HG02852 (cell line): ENCODE results near the gene PIWIL1.

Source experiments
- ATAC-seq: cut with Tn5 transposase; IDR thresholded peaks from one replicate; pipeline ENCODE4 v1.9.1; 2021; ENCODE audit warnings: mild to moderate bottlenecking, moderate library complexity; ENCODE audit not compliant: unreplicated experiment

PIWIL1 gene

GRCh38 chr12:130372936-130373335 is 35.2 kb downstream of the PIWIL1 start:
- ATAC-seq: no peak

GRCh38 chr12:130374083-130374482 is 36.4 kb downstream of the PIWIL1 start:
- ATAC-seq: no peak

- no peak for ATAC-seq
Measured at GRCh38 chr12:130375296-130376287, 37.9 kb downstream of the PIWIL1 start.

GRCh38 chr12:130382818-130383217 is 45.1 kb downstream of the PIWIL1 start:
- no peak for ATAC-seq

- ATAC-seq: no peak
Measured at GRCh38 chr12:130384234-130384633, 46.5 kb downstream of the PIWIL1 start.

DNA sequence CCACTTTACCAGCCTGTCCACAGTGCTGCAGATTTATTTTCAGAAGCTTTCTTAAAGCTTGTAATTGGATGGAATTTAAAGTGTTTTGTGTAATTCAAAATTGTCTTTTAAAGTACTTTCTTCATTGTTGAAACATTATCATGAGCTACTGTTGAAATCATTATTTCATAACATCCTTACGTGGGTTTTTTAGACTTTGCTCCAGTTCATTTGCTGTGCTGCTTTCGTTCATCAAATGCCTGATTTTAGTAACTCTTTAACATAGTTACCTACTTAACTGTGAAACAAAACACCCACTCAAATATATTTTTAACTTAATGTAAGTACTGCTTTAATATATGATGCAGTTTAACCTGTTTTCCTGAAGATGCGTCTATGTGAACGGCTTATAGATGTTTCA is 47.5 kb downstream of the PIWIL1 start:
- ATAC-seq: no peak

DNA sequence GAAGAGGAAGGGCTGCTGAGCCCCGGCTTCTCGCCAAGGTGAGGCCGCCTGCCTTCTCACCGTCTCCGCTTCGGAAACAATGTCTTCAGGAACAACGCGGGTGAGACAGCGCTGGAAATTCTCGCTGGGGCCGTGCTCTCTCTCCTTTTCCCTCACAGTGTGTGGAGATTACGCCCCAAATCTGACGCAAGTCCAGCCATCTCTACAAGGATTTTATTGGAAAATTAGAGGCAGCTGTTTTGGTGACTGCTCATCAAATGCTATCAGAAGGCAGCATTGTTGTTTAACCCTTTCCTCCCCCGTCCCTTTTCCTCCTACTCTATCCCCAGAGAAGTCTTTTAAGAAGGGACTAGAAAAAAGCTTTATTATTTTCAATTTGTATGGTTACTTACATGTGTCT is 53.5 kb downstream of the PIWIL1 start:
- no peak for ATAC-seq

DNA sequence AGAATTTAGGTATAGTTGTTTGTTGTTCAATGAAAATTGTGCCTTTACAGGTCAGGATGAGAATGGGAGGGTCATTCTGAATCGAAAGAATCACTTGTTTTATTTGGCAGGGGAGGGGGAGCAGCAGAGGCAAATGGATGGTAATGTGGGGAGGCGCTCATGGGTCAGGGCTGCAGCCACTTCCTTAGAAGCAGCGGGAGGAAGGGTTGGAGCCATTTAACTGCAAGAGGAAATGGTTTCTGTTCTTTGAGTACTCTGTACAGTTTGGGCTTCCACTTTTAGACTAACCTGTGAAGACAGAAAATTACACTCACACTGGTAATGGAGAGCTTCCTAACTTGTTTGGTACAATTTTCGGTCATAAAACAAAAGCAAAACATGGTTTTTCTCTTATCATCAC is 57.2 kb downstream of the PIWIL1 start:
- ATAC-seq: no peak

GRCh38 chr12:130396667-130397066 is 59.0 kb downstream of the PIWIL1 start:
- ATAC-seq: no peak

- no peak for ATAC-seq
Measured at GRCh38 chr12:130398100-130398848, 60.6 kb downstream of the PIWIL1 start.

DNA sequence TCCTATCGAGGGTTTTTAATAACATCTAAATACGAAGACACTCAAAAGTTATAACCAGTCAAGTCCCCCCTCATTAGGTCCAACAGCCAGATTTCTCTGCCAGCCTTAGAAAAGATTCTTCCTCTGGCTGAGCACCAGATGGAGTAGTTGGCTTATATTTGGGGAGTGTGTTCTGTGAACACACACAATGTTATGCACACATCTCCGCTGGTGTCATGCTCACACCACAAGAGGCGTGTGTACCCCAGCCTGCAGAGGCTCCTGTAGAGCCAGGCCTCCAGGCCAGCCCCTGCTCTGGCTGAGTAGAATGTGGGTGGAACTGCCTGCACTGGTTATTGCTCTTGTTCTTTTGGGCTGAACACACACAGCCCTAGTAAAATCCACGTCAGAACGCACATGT is 64.0 kb downstream of the PIWIL1 start:
- no peak for ATAC-seq

GRCh38 chr12:130405332-130405731 is 67.6 kb downstream of the PIWIL1 start:
- no peak for ATAC-seq

- no peak for ATAC-seq
Measured at GRCh38 chr12:130412384-130412783, 74.7 kb downstream of the PIWIL1 start.

- ATAC-seq: no peak
Measured at GRCh38 chr12:130413909-130414308, 76.2 kb downstream of the PIWIL1 start.

- ATAC-seq: no peak
Measured at GRCh38 chr12:130414381-130414780, 76.7 kb downstream of the PIWIL1 start.

DNA sequence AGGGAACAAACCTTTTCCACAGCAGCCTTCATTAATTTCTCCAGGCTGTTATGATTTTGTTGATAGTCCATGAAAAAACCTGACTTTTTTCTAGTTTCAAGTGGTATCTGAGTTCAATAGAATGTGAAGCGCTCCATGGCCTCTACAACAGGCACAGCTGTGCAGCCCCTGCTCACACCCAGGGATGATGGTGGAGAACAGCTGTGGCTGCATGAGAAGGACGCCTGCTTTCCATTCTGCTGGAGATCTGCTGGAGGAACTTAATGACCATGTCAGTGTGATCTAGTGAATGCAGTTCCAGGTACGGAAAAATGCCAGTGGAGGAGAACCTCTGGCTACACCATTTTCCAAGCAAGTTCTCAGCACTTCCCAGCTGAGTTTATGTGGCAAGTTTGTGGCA is 80.6 kb downstream of the PIWIL1 start:
- ATAC-seq: no peak

- ATAC-seq: no peak
Measured at GRCh38 chr12:130419116-130419515, 81.4 kb downstream of the PIWIL1 start.

GRCh38 chr12:130420071-130420470 is 82.4 kb downstream of the PIWIL1 start:
- ATAC-seq: no peak

GRCh38 chr12:130421896-130422295 is 84.2 kb downstream of the PIWIL1 start:
- ATAC-seq: no peak
